ENCODE results near the gene DENND6B. TPM values are rescaled to one million over a fixed set of nuclear protein-coding genes. Genes with fewer than 3 reads are reported as not detected.

Gene DENND6B
- total RNA-seq, 1 experiment from 2014 or later = 2.5 TPM

GRCh38 chr22:50302041-50302541 is 24.7 kb downstream of the DENND6B start:
- no peaks in the 10 kb centered on the region for H3K9me3 Mint-ChIP-seq
- no peak overlapping the region for H3K27ac Mint-ChIP-seq
- H3K4me1 Mint-ChIP-seq = peaks cover 37% of the 10 kb centered on the region
- peaks cover 6% of the 10 kb centered on the region; the same call in 1 of the 2 replicates for H3K27me3 Mint-ChIP-seq (ENCODE audit: low read depth)
- POLR2A ChIA-PET = interaction anchor here (1.5 kb wide), 1 partner anchor 9 kb away, joined by 3 read pairs; no protein-coding TSS in a partner anchor
- CTCF ChIA-PET = interaction anchor here (0.5 to 2.3 kb wide), 6 partner anchors 8 to 1867 kb away, joined by 3 to 16 read pairs (median 4); no protein-coding TSS in a partner anchor
- TF ChIP-seq CREM (CRISPR knock-in tag; IDR thresholded peaks at IDR 0.05) (no peak), MYBL2 (CRISPR knock-in tag; IDR thresholded peaks at IDR 0.05) (no peak), SOX15 (CRISPR knock-in tag; IDR thresholded peaks at IDR 0.05) (no peak), ZNF317 (CRISPR knock-in tag; IDR thresholded peaks at IDR 0.05; ENCODE audit: borderline replicate concordance, low read depth) (no peak), ZNF232 (CRISPR knock-in tag; IDR thresholded peaks at IDR 0.05) (no peak), STAT6 (CRISPR knock-in tag; conservative IDR thresholded peaks at IDR 0.05; ENCODE audit: low read depth) (no peak), IRF1 (CRISPR knock-in tag; IDR thresholded peaks at IDR 0.05) (no peak), JUN (CRISPR knock-in tag; IDR thresholded peaks at IDR 0.05) (no peak), ZNF512 (CRISPR knock-in tag; IDR thresholded peaks at IDR 0.05; ENCODE audit: borderline replicate concordance) (no peak), ZNF219 (CRISPR knock-in tag; IDR thresholded peaks at IDR 0.05; ENCODE audit: borderline replicate concordance) (no peak), PRDM15 (CRISPR knock-in tag; IDR thresholded peaks at IDR 0.05) (no peak), FOXP1 (CRISPR knock-in tag; IDR thresholded peaks at IDR 0.05; ENCODE audit: borderline replicate concordance) (no peak), TP53 (CRISPR knock-in tag; IDR thresholded peaks at IDR 0.05) (no peak), CDX4 (CRISPR knock-in tag; IDR thresholded peaks at IDR 0.05; ENCODE audit: borderline replicate concordance) (no peak), ZNF532 (CRISPR knock-in tag; IDR thresholded peaks at IDR 0.05; ENCODE audit: borderline replicate concordance) (no peak)
- TF ChIP-seq, protein P1, sequence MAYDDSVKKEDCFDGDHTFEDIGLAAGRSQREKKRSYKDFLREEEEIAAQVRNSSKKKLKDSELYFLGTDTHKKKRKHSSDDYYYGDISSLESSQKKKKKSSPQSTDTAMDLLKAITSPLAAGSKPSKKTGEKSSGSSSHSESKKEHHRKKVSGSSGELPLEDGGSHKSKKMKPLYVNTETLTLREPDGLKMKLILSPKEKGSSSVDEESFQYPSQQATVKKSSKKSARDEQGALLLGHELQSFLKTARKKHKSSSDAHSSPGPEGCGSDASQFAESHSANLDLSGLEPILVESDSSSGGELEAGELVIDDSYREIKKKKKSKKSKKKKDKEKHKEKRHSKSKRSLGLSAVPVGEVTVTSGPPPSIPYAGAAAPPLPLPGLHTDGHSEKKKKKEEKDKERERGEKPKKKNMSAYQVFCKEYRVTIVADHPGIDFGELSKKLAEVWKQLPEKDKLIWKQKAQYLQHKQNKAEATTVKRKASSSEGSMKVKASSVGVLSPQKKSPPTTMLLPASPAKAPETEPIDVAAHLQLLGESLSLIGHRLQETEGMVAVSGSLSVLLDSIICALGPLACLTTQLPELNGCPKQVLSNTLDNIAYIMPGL (CRISPR knock-in tag; IDR thresholded peaks at IDR 0.05) = no peak
- TF ChIP-seq, protein P2, sequence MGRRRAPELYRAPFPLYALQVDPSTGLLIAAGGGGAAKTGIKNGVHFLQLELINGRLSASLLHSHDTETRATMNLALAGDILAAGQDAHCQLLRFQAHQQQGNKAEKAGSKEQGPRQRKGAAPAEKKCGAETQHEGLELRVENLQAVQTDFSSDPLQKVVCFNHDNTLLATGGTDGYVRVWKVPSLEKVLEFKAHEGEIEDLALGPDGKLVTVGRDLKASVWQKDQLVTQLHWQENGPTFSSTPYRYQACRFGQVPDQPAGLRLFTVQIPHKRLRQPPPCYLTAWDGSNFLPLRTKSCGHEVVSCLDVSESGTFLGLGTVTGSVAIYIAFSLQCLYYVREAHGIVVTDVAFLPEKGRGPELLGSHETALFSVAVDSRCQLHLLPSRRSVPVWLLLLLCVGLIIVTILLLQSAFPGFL (CRISPR knock-in tag; IDR thresholded peaks at IDR 0.05; ENCODE audit: borderline replicate concordance) = no peak
- ATAC-seq (no peak), DNase-seq (ENCODE audit: low spot score) (no peak)
- H3K36me3 Mint-ChIP-seq = no peaks in the 10 kb centered on the region
- H3K4me3 Mint-ChIP-seq = no peak overlapping the region

All from WTC11 (cell line).